Endothelial cell of umbilical vein (primary cell): ENCODE results near the gene UBQLNL. TPM values are rescaled to one million over a fixed set of nuclear protein-coding genes. Genes with fewer than 3 reads are reported as not detected.

Experiments
- BruUV-seq: library from RNA; stranded (reverse); fragments of 400-500 nt; replicated peaks from 2 replicates; lab custom pipeline; 2021; lab: Mats Ljungman, UMichigan
- CTCF ChIA-PET: fragments of 300-600, 350-600 bp; sonication (Branson Sonifier 250); formaldehyde crosslinking; loops from one replicate; lab custom pipeline; 2021; ENCODE audit warnings: antibody characterized with exemption, inconsistent platforms; lab: Charles Lee
- POLR2A ChIA-PET: fragments of 300-600, 350-600 bp; sonication (Branson Sonifier 250); formaldehyde crosslinking; loops from one replicate; lab custom pipeline; 2021; ENCODE audit warnings: antibody characterized with exemption, inconsistent platforms; lab: Charles Lee
- DNase-seq: peaks from one replicate; pipeline ENCODE4 v3.0.0-alpha.2; 2011; ENCODE audit warnings: low read depth, low spot score
- FAIRE-seq: peaks from 2 replicates; lab custom pipeline; 2011; peaks lifted over from hg19 to GRCh38; lab: Jason Lieb, UNC
- H2AFZ ChIP-seq: 2 replicates; pipeline ENCODE4 v1.6.0; 2012; ENCODE audit warnings: low read depth, low read length, control low read depth, inconsistent platforms
- H3K27ac ChIP-seq: 2 replicates; pipeline ENCODE4 v1.5.1; 2011; ENCODE audit warnings: low read depth, mild to moderate bottlenecking, control low read depth, low read length, moderate library complexity; ENCODE audit not compliant: insufficient read depth
- H3K27me3 ChIP-seq, 2 experiments: 2 replicates each; pipeline versions ENCODE4 v1.6.0 to v1.6.1; 2011; ENCODE audit warnings: low read length in 2 of 2, mixed read lengths in 1 of 2; ENCODE audit not compliant: control insufficient read depth in 2 of 2, insufficient read depth in 2 of 2
- H3K36me3 ChIP-seq, 2 experiments: 2 replicates in 1 of 2; 3 replicates in 1 of 2; pipeline ENCODE4 v1.5.1; 2011; ENCODE audit warnings: low read length in 2 of 2, mild to moderate bottlenecking in 1 of 2, moderate library complexity in 1 of 2; ENCODE audit not compliant: control insufficient read depth in 2 of 2, insufficient read depth in 2 of 2; ENCODE audit errors: extremely low read depth in 1 of 2
- H3K4me1 ChIP-seq: 3 replicates; pipeline ENCODE4 v1.5.1; 2011; ENCODE audit warnings: mild to moderate bottlenecking, low read length; ENCODE audit not compliant: control insufficient read depth, insufficient read depth; ENCODE audit errors: extremely low read depth
- H3K4me2 ChIP-seq: 2 replicates; pipeline ENCODE4 v1.6.1; 2011; ENCODE audit warnings: low read length, control low read depth, mixed read lengths; ENCODE audit not compliant: insufficient read depth
- H3K4me3 ChIP-seq, 3 experiments: fragments of 200-600 bp in 1 of 3; sonication (generic), shearing (Covaris generic) in 1 of 3; replicated peaks in 1 of 3; 2 replicates each; pipeline ENCODE4 v1.5.1; 2011 to 2016; ENCODE audit warnings: control low read depth in 3 of 3, low read length in 3 of 3, mild to moderate bottlenecking in 2 of 3, inconsistent platforms in 1 of 3, low read depth in 1 of 3, moderate library complexity in 1 of 3; ENCODE audit not compliant: insufficient read depth in 1 of 3
- H3K79me2 ChIP-seq: 2 replicates; pipeline ENCODE4 v1.6.0; 2012; ENCODE audit warnings: low read length, inconsistent platforms; ENCODE audit not compliant: control insufficient read depth, insufficient read depth
- H3K9ac ChIP-seq: replicated peaks from 2 replicates; pipeline ENCODE3; 2011; ENCODE audit warnings: low read length, control low read depth; ENCODE audit not compliant: insufficient read depth; ENCODE audit errors: extremely low read depth
- H3K9me1 ChIP-seq: replicated peaks from 3 replicates; pipeline ENCODE4 v1.6.0; 2011; ENCODE audit warnings: mild to moderate bottlenecking, low read length; ENCODE audit not compliant: control insufficient read depth, insufficient read depth; ENCODE audit errors: extremely low read depth
- H3K9me3 ChIP-seq: replicated peaks from 2 replicates; pipeline ENCODE4 v1.5.1; 2012; ENCODE audit warnings: low read length, inconsistent platforms; ENCODE audit not compliant: control insufficient read depth, insufficient read depth
- H4K20me1 ChIP-seq: replicated peaks from 2 replicates; pipeline ENCODE3; 2011; ENCODE audit warnings: mild to moderate bottlenecking, low read length; ENCODE audit not compliant: control insufficient read depth, insufficient read depth; ENCODE audit errors: extremely low read depth
- EZH2 ChIP-seq: IDR thresholded peaks from 2 replicates; pipeline ENCODE4 v1.6.1; 2012; ENCODE audit warnings: borderline replicate concordance, low read depth, mild to moderate bottlenecking, moderate library complexity, low read length, inconsistent platforms; ENCODE audit not compliant: severe bottlenecking
- FOS ChIP-seq: IDR thresholded peaks from 2 replicates; pipeline ENCODE4 v1.6.1; 2011; ENCODE audit warnings: mild to moderate bottlenecking, low read length, moderate library complexity, borderline replicate concordance; ENCODE audit not compliant: insufficient read depth
- GATA2 ChIP-seq: IDR thresholded peaks from 2 replicates; pipeline ENCODE4 v1.7.0; 2011; ENCODE audit warnings: low read depth, mild to moderate bottlenecking, moderate library complexity, mixed read lengths, low read length; ENCODE audit not compliant: insufficient read length, insufficient read depth
- JUN ChIP-seq: IDR thresholded peaks from 2 replicates; pipeline ENCODE4 v1.6.1; 2011; ENCODE audit warnings: borderline replicate concordance, low read depth; ENCODE audit not compliant: insufficient read length, insufficient read depth
- MYC ChIP-seq: IDR thresholded peaks from one replicate; pipeline ENCODE4 v1.6.1; 2011; ENCODE audit warnings: mild to moderate bottlenecking, low read depth, low read length
- POLR2A ChIP-seq: IDR thresholded peaks from 2 replicates; pipeline ENCODE4 v1.6.1; 2012; ENCODE audit warnings: low read depth, mild to moderate bottlenecking, control low read depth, low read length
- POLR2AphosphoS5 ChIP-seq: IDR thresholded peaks from 2 replicates; pipeline ENCODE4 v1.6.1; 2012; ENCODE audit warnings: low read depth, mild to moderate bottlenecking, control low read depth, low read length, moderate library complexity; ENCODE audit not compliant: insufficient read depth
- dilution Hi-C: fragments of 300-500 bp; cut with MboI; formaldehyde crosslinking; loops from one replicate; pipeline ENCODE4 v1.15.0; 2019; ENCODE audit warnings: low sequenced_read_pairs; ENCODE audit not compliant: extremely low pct_ligation_motif_present
- intact Hi-C: fragments of 100-400 bp; cut with micrococcal nuclease; formaldehyde crosslinking; loops from one replicate; pipeline ENCODE4 v1.10.0; 2022
- polyA plus RNA-seq, 4 experiments: library from polyadenylated mRNA; depleted of rRNA in 3 of 4; stranded (reverse) in 3 of 4; unstranded in 1 of 4; fragments of >200 nt; gene quantifications; 2 replicates each; pipeline versions ENCODE4 v1.2.1 to v1.2.3, GENCODE V29; 2011 to 2012; ENCODE audit warnings: missing spikeins in 1 of 4
- total RNA-seq: library from RNA; stranded (reverse); gene quantifications from 2 replicates; pipeline ENCODE4 v1.2.3, GENCODE V29; 2021
- TF ChIP-seq, protein P1 (sequence below), 2 donors: IDR thresholded peaks; 1 replicate in 1 of 2; 2 replicates in 1 of 2; pipeline ENCODE4 v1.5.1; 2011; ENCODE audit warnings: low read length in 2 of 2, mild to moderate bottlenecking in 2 of 2, moderate library complexity in 2 of 2, control low read depth in 1 of 2, inconsistent platforms in 1 of 2, low read depth in 1 of 2; ENCODE audit not compliant: insufficient read depth in 1 of 2; ENCODE audit errors: extremely low read depth in 1 of 2
- TF ChIP-seq, protein P2 (sequence below): IDR thresholded peaks from 2 replicates; pipeline ENCODE4 v1.6.1; 2011; ENCODE audit not compliant: insufficient read depth, insufficient read length

The UBQLNL gene
- total and polyA plus RNA-seq, 2 donors (not counting 3 experiments of a cell fraction or from before 2014, with no cell fraction given): 0.33 to 0.48 TPM

DNA sequence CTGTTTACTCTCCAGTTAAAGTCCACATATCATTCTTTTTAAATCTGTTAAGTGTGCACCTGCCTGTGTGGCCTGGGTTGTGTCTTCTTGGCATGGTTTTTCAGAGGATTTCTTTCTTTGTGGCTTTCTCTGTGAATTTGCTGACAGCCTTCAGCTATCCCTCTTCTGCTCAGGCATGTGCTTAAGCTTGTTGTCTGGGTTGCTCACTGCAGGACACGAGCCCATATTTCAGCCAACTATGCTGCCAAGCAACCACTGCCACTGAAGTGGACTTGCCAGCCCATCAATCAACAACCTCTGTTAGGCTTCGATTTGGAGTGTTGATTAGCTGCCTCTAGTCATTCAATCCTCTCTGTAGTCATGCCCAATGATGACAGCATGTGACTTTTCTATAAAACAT lies 49.0 kb downstream of the UBQLNL start:
- H4K20me1 ChIP-seq: no peaks in the 10 kb centered on the region
- H3K9me1 ChIP-seq: no peaks in the 10 kb centered on the region
- H3K27me3 ChIP-seq: no peaks in the 10 kb centered on the region
- no peak overlapping the region for H3K9ac ChIP-seq
- dilution Hi-C loops (no loop called here), intact Hi-C loops (no loop called here)
- H3K4me2 ChIP-seq: no peak overlapping the region
- no peak overlapping the region for H2AFZ ChIP-seq
- no peaks in the 10 kb centered on the region for H3K36me3 ChIP-seq
- no peaks in the 10 kb centered on the region for H3K9me3 ChIP-seq
- DNase-seq (no peak), FAIRE-seq (no peak)
- H3K4me1 ChIP-seq: no peaks in the 10 kb centered on the region
- ChIA-PET POLR2A (no interaction called here), CTCF (interaction anchor here (1.5 kb wide), 1 partner anchor 9 kb away, joined by 9 read pairs; no protein-coding TSS in a partner anchor)
- H3K27ac ChIP-seq: no peak overlapping the region
- TF ChIP-seq FOS (no peak), JUN (no peak), POLR2A (no peak), POLR2AphosphoS5 (no peak), MYC (no peak), GATA2 (no peak), EZH2 (no peak)
- TF ChIP-seq, protein P1, sequence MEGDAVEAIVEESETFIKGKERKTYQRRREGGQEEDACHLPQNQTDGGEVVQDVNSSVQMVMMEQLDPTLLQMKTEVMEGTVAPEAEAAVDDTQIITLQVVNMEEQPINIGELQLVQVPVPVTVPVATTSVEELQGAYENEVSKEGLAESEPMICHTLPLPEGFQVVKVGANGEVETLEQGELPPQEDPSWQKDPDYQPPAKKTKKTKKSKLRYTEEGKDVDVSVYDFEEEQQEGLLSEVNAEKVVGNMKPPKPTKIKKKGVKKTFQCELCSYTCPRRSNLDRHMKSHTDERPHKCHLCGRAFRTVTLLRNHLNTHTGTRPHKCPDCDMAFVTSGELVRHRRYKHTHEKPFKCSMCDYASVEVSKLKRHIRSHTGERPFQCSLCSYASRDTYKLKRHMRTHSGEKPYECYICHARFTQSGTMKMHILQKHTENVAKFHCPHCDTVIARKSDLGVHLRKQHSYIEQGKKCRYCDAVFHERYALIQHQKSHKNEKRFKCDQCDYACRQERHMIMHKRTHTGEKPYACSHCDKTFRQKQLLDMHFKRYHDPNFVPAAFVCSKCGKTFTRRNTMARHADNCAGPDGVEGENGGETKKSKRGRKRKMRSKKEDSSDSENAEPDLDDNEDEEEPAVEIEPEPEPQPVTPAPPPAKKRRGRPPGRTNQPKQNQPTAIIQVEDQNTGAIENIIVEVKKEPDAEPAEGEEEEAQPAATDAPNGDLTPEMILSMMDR (IDR thresholded peaks at IDR 0.05; ENCODE audit: extremely low read depth in 1 of 2, insufficient read depth in 1 of 2, low read depth in 1 of 2, low read length in 2 of 2): no peak
- TF ChIP-seq, protein P2, sequence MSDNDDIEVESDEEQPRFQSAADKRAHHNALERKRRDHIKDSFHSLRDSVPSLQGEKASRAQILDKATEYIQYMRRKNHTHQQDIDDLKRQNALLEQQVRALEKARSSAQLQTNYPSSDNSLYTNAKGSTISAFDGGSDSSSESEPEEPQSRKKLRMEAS: no peak
- no TSS peak for BruUV-seq
- H3K79me2 ChIP-seq: no peaks in the 10 kb centered on the region
- H3K4me3 ChIP-seq: no peak overlapping the region

Other genes starting within 250 kb of the UBQLNL start
- not detected in 2 replicates for gene HBE1, start 246.8 kb downstream of the UBQLNL start, total RNA-seq
- 0.32 and 0.37 TPM in 2 replicates for gene HBE1, start 246.8 kb downstream of the UBQLNL start, polyA plus RNA-seq
- gene OR51B4, start 214.8 kb downstream of the UBQLNL start, total RNA-seq: not detected in 2 replicates
- gene OR51B4, start 214.8 kb downstream of the UBQLNL start, polyA plus RNA-seq: 0.08 TPM in 1 of 2 replicates, not detected in the other
- not detected in 2 replicates for gene OR51B2, start 192.4 kb downstream of the UBQLNL start, total RNA-seq
- not detected in 2 replicates for gene OR51B2, start 192.4 kb downstream of the UBQLNL start, polyA plus RNA-seq
- gene OR51B5, start 173.2 kb downstream of the UBQLNL start, total RNA-seq: not detected in 2 replicates
- 0.07 TPM in 1 of 2 replicates, not detected in the other for gene OR51B5, start 173.2 kb downstream of the UBQLNL start, polyA plus RNA-seq
- not detected in 2 replicates for gene OR51B6, start 165.2 kb downstream of the UBQLNL start, total RNA-seq
- not detected in 2 replicates for gene OR51B6, start 165.2 kb downstream of the UBQLNL start, polyA plus RNA-seq
- not detected in 2 replicates for gene OR51M1, start 132.9 kb downstream of the UBQLNL start, total RNA-seq
- gene OR51M1, start 132.9 kb downstream of the UBQLNL start, polyA plus RNA-seq: not detected in 2 replicates
- gene OR51Q1, start 94.6 kb downstream of the UBQLNL start, total RNA-seq: not detected in 2 replicates
- not detected in 2 replicates for gene OR51Q1, start 94.6 kb downstream of the UBQLNL start, polyA plus RNA-seq
- not detected in 2 replicates for gene OR51I1, start 75.2 kb downstream of the UBQLNL start, total RNA-seq
- gene OR51I1, start 75.2 kb downstream of the UBQLNL start, polyA plus RNA-seq: 0.10 TPM in 1 of 2 replicates, not detected in the other
- not detected in 2 replicates for gene OR51I2, start 67.4 kb downstream of the UBQLNL start, total RNA-seq
- gene OR51I2, start 67.4 kb downstream of the UBQLNL start, polyA plus RNA-seq: not detected in 2 replicates
- not detected in 2 replicates for gene OR52D1, start 28.0 kb downstream of the UBQLNL start, total RNA-seq
- not detected in 2 replicates for gene OR52D1, start 28.0 kb downstream of the UBQLNL start, polyA plus RNA-seq
- gene UBQLN3, start 6.7 kb downstream of the UBQLNL start, total RNA-seq: not detected in 2 replicates
- not detected in 2 replicates for gene UBQLN3, start 6.7 kb downstream of the UBQLNL start, polyA plus RNA-seq
- gene OR52H1, start 31.8 kb upstream of the UBQLNL start, total RNA-seq: not detected in 2 replicates
- 0.30 and 0.33 TPM in 2 replicates for gene OR52H1, start 31.8 kb upstream of the UBQLNL start, polyA plus RNA-seq
- gene OR52B6, start 64.2 kb upstream of the UBQLNL start, total RNA-seq: not detected in 2 replicates
- not detected in 2 replicates for gene OR52B6, start 64.2 kb upstream of the UBQLNL start, polyA plus RNA-seq
- 4.8 and 5.6 TPM in 2 replicates for gene TRIM6, start 79.9 kb upstream of the UBQLNL start, total RNA-seq
- 3.3 and 3.9 TPM in 2 replicates for gene TRIM6, start 79.9 kb upstream of the UBQLNL start, polyA plus RNA-seq
- gene TRIM34, start 108.3 kb upstream of the UBQLNL start, total RNA-seq: 5.2 and 6.7 TPM in 2 replicates
- gene TRIM34, start 108.3 kb upstream of the UBQLNL start, polyA plus RNA-seq: 14.6 and 15.2 TPM in 2 replicates
- gene TRIM5, start 168.4 kb upstream of the UBQLNL start, total RNA-seq: 54.5 and 61.4 TPM in 2 replicates
- gene TRIM5, start 168.4 kb upstream of the UBQLNL start, polyA plus RNA-seq: 46.0 and 57.3 TPM in 2 replicates
- gene TRIM22, start 173.1 kb upstream of the UBQLNL start, total RNA-seq: 73.4 and 110 TPM in 2 replicates
- 67.5 and 73.5 TPM in 2 replicates for gene TRIM22, start 173.1 kb upstream of the UBQLNL start, polyA plus RNA-seq
- not detected in 2 replicates for gene OR56B1, start 219.7 kb upstream of the UBQLNL start, total RNA-seq
- gene OR56B1, start 219.7 kb upstream of the UBQLNL start, polyA plus RNA-seq: not detected in 2 replicates
- gene OR52N4, start 237.5 kb upstream of the UBQLNL start, total RNA-seq: not detected in 2 replicates
- 0.08 and 0.10 TPM in 2 replicates for gene OR52N4, start 237.5 kb upstream of the UBQLNL start, polyA plus RNA-seq